ENCODE measurements around the gene SEC23A.
"Not testable (repeated sequence)": the region's sequence is repeated elsewhere in the genome, so short reads cannot be mapped to it uniquely, and the experiment has no call there.

The SEC23A gene

DNA sequence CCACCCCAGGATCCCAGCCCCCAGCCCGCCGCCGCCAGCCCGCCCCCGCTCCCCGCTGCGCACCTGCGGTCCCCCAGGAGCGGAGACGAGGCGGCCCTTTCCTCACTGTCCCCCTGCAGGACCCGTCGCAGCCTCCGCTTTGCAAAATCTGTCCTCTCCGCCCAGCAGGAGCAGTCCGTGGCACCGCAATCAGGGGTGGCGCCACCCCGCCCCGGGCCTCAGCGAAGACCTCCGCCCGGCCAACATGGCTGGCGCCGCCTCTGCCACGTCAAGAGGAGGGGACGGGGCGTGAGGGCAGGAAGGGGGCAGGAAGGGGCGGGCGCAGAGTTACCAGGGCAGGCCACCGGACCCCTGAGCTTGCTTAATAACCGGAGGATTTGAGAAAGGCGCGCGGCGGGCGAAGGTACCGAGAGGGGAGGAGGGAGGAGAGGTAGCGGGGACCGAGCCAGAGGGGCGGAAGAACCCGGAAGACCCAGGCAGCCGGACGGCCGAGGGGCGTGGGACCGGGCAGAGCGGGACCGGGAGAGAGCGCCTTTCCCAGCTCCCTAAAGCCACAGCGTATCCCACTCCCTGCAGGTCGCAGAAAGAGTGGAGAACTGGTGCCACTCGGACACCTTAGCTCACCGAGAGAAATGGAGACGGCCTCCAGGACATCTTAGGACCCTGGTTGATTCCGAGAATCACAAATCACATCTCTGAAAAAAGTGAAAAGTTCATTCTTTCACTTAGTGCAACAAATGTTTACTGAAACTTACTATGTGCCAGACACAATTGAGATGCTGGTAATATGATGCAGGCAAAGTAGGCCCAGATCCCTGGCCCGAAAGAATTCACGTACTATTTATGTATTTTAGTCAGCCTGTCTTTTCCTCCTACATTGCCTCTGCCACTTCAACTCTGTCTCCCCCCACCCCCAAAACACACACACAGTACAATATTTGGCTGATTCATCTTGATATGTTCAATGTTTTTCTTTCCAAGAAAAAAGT is at the start of gene SEC23A:
Gene SEC23A (minus strand): TSS at position 267 of the 989 bp plus-strand sequence. CDS start 7,117 bp downstream, outside the sequence.
- peak; percentile 91 for DNase-seq

DNA sequence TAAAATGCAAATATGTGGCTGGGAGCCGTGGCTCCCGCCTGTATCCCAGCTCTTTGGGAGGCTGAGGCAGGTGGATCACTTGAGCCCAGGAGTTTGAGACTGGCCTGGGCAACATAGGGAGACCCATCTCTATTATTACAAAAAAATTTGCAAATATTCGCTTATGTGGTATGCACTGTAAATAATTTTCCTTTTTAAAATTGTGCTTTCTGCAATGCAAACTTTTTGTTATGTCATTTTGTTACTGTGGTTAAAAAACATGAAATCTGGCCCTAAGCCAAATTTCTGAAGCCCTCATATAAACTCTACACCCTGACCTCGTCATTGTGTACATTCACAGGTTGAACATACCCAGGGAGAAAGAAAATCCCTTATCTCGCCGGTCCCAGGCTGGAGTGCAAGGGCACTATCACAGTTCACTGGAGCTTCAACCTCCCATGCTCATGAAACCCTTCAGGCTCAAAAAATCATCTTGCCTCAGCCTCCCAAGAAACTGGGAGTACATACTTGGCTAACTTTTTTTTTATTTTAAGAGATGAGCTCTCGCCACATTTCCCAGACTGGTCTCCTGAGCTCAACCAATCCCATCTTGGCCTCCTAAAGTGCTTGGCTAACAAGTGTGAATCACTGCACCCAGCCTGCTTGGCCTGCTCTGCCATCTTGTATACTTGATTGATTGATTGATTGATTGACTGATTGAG is 42.4 kb upstream of the SEC23A start:
- no peak for DNase-seq

GRCh38 chr14:39143226-39143625 is 40.2 kb upstream of the SEC23A start:
- not testable (repeated sequence) for DNase-seq

GRCh38 chr14:39141623-39142022 is 38.6 kb upstream of the SEC23A start:
- not testable (repeated sequence) for DNase-seq

- no peak for DNase-seq
Observed at GRCh38 chr14:39140170-39140569, 37.1 kb upstream of the SEC23A start.

- no peak for DNase-seq
Observed at GRCh38 chr14:39138440-39138839, 35.4 kb upstream of the SEC23A start.

GRCh38 chr14:39137835-39138234 is 34.8 kb upstream of the SEC23A start:
- DNase-seq: not testable (repeated sequence)

- no peak for DNase-seq
Observed at GRCh38 chr14:39122330-39123138, 19.5 kb upstream of the SEC23A start.

GRCh38 chr14:39114073-39114838 is 11.2 kb upstream of the SEC23A start, which contains the start of gene GEMIN2:
Gene GEMIN2 (plus strand): TSS chr14:39114323. CDS start chr14:39114339, 16 bp downstream.
- peak; percentile 94 for DNase-seq

GRCh38 chr14:39113685-39114072 is 10.6 kb upstream of the SEC23A start:
- DNase-seq: no peak

DNA sequence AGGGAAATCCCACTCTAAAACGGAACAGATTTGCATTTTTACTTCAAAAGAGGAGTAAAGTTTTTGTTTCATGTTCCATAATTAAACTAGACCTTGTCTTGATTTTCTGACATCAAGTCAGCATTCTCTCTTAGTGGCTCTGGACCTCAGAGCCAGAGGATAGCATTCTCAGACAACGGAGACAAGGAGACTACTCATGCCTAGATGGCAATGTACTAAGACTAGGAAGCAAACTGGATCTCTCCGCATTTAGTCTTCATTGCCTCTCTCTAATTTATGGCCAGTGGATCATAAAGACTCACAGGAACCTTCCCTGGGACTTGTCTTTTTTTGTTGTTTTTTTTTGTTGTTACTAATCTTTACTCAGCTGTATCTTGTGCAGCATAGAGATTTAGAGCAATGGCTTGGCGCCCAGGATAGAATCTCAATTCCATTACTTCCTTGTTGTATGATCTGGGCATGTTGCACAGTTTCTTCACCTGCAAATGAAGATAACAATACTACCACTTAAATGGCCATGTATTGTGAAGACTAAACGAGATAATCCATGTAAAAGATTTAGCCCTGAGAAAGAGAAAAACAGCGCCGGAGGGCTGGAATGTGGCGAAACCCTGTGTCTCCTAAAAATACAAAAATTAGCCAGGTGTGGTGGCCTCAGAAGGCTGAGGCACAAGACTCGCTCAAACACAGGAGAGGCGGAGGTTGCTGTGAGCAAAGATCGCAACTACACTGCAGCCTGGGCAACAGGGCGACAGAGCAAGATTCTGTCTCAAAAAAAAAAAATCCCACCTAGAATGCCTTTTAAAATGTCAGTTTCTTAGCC is 7.1 kb upstream of the SEC23A start:
- DNase-seq: no peak

DNA sequence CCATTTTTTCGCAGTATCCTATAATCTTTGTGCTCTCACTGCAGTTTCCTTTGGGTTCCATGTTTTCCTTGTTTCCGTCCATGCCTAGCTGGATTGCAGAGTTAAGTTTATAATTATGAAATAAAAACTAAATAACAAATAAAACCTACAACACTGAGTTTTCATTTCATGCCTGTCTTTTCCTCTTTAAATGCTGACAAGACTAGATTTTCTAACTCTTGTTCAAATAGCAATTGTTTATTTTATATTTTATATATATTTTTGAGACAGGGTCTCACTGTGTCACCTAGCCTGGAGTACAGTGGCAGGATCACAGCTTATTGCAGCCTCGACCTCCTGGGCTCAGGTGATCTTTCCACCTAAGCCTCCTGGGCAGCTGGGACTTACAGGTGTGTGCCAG is 5.8 kb upstream of the SEC23A start:
- DNase-seq: no peak

- DNase-seq: peak; percentile 39
Observed at GRCh38 chr14:39107591-39107996, 4.6 kb upstream of the SEC23A start.

DNA sequence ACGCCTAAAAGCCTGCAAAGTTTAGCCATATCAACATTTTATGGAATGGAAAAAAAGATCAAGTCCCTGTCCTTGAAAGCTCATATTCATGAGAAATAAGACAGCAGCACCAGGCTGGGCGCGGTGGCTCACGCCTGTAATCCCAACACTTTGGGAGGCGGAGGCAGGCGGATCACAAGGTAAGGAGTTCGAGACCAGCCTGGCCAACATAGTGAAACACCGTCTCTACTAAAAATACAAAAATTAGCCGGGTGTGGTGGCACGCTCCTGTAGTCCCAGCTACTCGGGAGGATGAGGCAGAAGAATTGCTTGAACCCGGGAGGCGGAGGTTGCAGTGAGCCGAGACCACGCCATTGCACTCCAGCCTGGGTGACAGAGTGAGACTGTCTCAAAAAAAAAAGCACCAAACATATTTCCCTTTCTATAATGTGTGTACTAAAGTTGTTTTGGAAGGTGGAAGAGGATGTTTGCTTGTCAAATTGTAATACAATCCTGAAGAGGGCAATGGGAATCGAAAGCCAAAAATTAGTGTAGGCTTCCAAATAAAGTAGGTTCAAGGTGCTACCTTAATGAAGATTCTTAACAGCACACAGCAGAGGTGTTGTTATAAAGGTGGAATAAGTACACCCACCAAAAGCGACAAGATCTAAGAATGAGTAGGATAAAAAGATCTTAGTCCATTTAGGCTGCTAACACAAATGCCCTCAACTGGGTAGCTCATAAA is 1.2 kb upstream of the SEC23A start:
- DNase-seq: not testable (repeated sequence)

GRCh38 chr14:39102265-39102968 is 618 bp downstream of the SEC23A start:
- DNase-seq: peak; percentile 51

DNA sequence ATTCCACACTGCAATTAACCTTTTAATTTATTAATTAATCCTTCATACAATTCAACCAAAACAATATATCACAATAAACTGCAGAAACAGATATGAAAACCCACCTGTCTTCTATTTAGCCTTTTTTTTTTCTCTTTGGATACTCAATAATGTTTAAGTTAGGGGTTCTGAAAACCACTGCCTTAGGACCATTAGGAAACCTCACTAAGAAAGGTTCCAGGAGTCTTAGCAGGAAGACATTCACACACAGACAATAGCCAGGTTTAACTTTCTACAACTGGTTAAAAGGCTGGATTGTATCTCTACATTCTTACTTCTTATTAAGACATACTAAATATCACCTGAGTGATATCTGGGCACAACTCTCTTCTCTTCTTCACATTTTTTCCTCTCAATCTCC is 3.3 kb downstream of the SEC23A start:
- DNase-seq: no peak

DNA sequence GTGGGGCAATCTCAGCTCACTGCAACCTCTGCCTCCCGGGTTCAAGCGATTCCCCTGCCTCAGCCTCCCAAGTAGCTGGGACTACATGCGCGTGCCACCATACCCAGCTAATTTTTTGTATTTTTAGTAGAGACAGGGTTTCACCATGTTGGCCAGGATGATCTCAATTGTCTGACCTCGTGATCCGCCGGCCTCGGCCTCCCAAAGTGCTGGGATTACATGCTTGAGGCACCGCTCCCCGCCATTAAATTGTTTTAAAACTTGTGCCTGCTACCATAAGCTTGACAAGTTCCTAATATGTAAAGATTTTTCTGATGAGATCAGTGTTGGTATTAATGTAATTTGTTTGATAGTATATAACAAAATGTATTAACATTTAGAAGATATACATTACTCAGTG is 3.8 kb downstream of the SEC23A start:
- not testable (repeated sequence) for DNase-seq

DNA sequence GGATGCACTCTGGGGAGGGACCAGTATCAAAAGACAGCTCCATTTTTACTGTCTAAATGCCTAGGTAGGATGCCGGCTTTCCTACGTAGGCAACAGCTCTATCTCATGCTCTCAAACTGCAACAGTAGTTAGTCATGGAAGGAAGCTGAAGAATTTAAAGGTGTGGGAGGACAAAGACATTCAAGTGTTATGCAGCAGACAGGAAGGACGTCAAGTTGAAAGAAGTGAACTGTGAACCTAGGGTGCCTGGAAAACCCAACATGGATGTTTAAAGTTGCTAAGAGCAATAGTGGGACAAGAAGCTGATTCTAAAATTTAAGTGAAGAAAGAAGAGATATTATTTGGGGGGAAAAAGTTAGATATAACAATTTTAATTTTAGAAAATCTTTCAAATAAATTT is 5.9 kb downstream of the SEC23A start:
- no peak for DNase-seq

DNA sequence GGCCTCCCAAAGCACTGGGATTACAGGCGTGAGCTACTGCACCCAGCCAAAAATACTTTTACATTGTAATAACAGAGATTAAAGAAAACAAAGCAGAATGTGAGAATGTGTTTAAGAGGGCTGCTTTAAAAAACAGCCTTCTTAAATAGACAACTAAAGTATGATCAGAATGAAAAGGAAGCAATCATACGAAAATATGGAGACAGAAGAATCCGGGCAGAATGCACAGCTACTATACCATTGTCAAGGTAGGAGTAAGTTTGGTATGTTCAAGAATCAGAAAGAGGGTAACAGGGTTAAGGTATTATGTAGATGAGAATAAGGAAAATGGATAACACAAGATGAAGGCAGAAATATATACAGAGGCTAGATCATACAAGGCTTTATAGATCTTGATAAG is 8.5 kb downstream of the SEC23A start:
- DNase-seq: no peak

GRCh38 chr14:39091716-39092115 is 11.3 kb downstream of the SEC23A start:
- no peak for DNase-seq
